Peyer's patch (tissue), 4 donors: ENCODE data around the gene ZNF613. TPM values are rescaled to one million over a fixed set of nuclear protein-coding genes. Genes with fewer than 3 reads are reported as not detected.

Source experiments
- DNase-seq, 3 donors: peaks; one replicate each; pipeline ENCODE4 v3.0.0-alpha.2; 2017 to 2019
- H3K27ac ChIP-seq, 4 donors: fragments of 200-600 bp; sonication (generic); one replicate each; pipeline ENCODE4 v1.5.1; 2016 to 2019
- H3K27me3 ChIP-seq, 2 donors: fragments of 200-600 bp; sonication (generic); one replicate each; pipeline ENCODE4 v1.5.1; 2019
- H3K36me3 ChIP-seq, 3 donors: fragments of 200-600 bp; sonication (generic); one replicate each; pipeline ENCODE4 v1.5.1; 2016 to 2019
- H3K4me1 ChIP-seq, 4 donors: fragments of 200-600 bp; sonication (generic); one replicate each; pipeline ENCODE4 v1.5.1; 2016 to 2019
- H3K4me3 ChIP-seq, 4 donors: fragments of 200-600 bp; sonication (generic); 1 replicate in 3 of 4; 2 replicates in 1 of 4; pipeline ENCODE4 v1.5.1; 2016 to 2019; ENCODE audit warnings: mild to moderate bottlenecking in 1 of 4
- H3K9me3 ChIP-seq, 4 donors: fragments of 200-600 bp; sonication (generic); one replicate each; pipeline ENCODE4 v1.5.1; 2016 to 2019; ENCODE audit warnings: mild to moderate bottlenecking in 1 of 4
- CTCF ChIP-seq, 6 experiments: fragments of 450-650 bp in 4 of 6; fragments of 200-600 bp in 2 of 6; sonication (generic) in 1 of 6; IDR thresholded peaks; one replicate each; pipeline ENCODE4 v1.5.1; 2017 to 2019; ENCODE audit warnings: antibody characterized with exemption in 6 of 6, mild to moderate bottlenecking in 3 of 6, moderate library complexity in 1 of 6
- POLR2A ChIP-seq, 2 donors: fragments of 450-650 bp; IDR thresholded peaks; one replicate each; pipeline ENCODE4 v1.5.1; 2017; ENCODE audit warnings: antibody characterized with exemption in 2 of 2, mild to moderate bottlenecking in 2 of 2, moderate library complexity in 2 of 2
- total RNA-seq, 4 donors: library from RNA; depleted of rRNA; stranded (reverse); fragments of >200 nt; gene quantifications; one replicate each; pipeline ENCODE4 v1.1.0, GENCODE V29; 2016

ZNF613 gene
- total RNA-seq, 4 donors from 2014 or later = 2.4 to 9.8 (median 6.0) TPM

- H3K4me1 ChIP-seq = no peaks in the 10 kb centered on the region
- H3K27ac ChIP-seq = no peak overlapping the region
- no peaks in the 10 kb centered on the region for H3K36me3 ChIP-seq
- TF ChIP-seq CTCF (IDR thresholded peaks at IDR 0.05) (no peak), POLR2A (IDR thresholded peaks at IDR 0.05) (no peak)
- H3K4me3 ChIP-seq = no peak overlapping the region
- H3K9me3 ChIP-seq = peaks cover 0 to 61% (median 13%) of the 10 kb centered on the region in 4 donors
- no peaks in the 10 kb centered on the region for H3K27me3 ChIP-seq
- DNase-seq = no peak
Measured at GRCh38 chr19:51915324-51915867, 11.9 kb upstream of the ZNF613 start.

GRCh38 chr19:51916167-51916566 is 11.1 kb upstream of the ZNF613 start:
- Histone ChIP-seq H3K4me1 (no peaks in the 10 kb centered on the region), H3K27ac (no peak overlapping the region), H3K9me3 (peaks cover 0 to 68% (median 15%) of the 10 kb centered on the region in 4 donors), H3K36me3 (no peaks in the 10 kb centered on the region), H3K4me3 (no peak overlapping the region), H3K27me3 (no peaks in the 10 kb centered on the region)
- TF ChIP-seq POLR2A (IDR thresholded peaks at IDR 0.05) (no peak), CTCF (IDR thresholded peaks at IDR 0.05) (no peak)
- DNase-seq = no peak

GRCh38 chr19:51919606-51920005 is 7.7 kb upstream of the ZNF613 start:
- Histone ChIP-seq H3K4me1 (no peaks in the 10 kb centered on the region), H3K9me3 (peaks cover 0 to 76% (median 29%) of the 10 kb centered on the region in 4 donors), H3K4me3 (no peak overlapping the region), H3K27me3 (no peaks in the 10 kb centered on the region), H3K27ac (no peak overlapping the region), H3K36me3 (no peaks in the 10 kb centered on the region)
- no peak for DNase-seq
- TF ChIP-seq CTCF (IDR thresholded peaks at IDR 0.05) (no peak), POLR2A (IDR thresholded peaks at IDR 0.05) (no peak)

GRCh38 chr19:51921949-51922348 is 5.3 kb upstream of the ZNF613 start:
- H3K9me3 ChIP-seq = peaks cover 0 to 55% (median 22%) of the 10 kb centered on the region in 4 donors
- no peaks in the 10 kb centered on the region for H3K27me3 ChIP-seq
- H3K27ac ChIP-seq = no peak overlapping the region
- TF ChIP-seq CTCF (IDR thresholded peaks at IDR 0.05) = no peak
- no peak for TF ChIP-seq POLR2A (IDR thresholded peaks at IDR 0.05)
- no peaks in the 10 kb centered on the region for H3K4me1 ChIP-seq
- no peak overlapping the region for H3K4me3 ChIP-seq
- DNase-seq = no peak
- no peaks in the 10 kb centered on the region for H3K36me3 ChIP-seq

GRCh38 chr19:51926426-51926783 is 867 bp upstream of the ZNF613 start:
- Histone ChIP-seq H3K4me3 (peak overlapping the region; percentile 68 to 96 (median 81)), H3K36me3 (peaks cover 0 to 19% (median 3%) of the 10 kb centered on the region in 3 donors), H3K27me3 (no peaks in the 10 kb centered on the region), H3K4me1 (peaks cover 0 to 6% (median 2%) of the 10 kb centered on the region in 4 donors), H3K9me3 (peaks cover 0 to 34% (median 13%) of the 10 kb centered on the region in 4 donors), H3K27ac (peak overlapping the region; percentile 66 to 87 (median 84))
- DNase-seq = no peak
- TF ChIP-seq POLR2A (IDR thresholded peaks at IDR 0.05) = no peak
- no peak for TF ChIP-seq CTCF (IDR thresholded peaks at IDR 0.05)
